Measurements from ENCODE around the gene GLTPD2.

The GLTPD2 gene

DNA sequence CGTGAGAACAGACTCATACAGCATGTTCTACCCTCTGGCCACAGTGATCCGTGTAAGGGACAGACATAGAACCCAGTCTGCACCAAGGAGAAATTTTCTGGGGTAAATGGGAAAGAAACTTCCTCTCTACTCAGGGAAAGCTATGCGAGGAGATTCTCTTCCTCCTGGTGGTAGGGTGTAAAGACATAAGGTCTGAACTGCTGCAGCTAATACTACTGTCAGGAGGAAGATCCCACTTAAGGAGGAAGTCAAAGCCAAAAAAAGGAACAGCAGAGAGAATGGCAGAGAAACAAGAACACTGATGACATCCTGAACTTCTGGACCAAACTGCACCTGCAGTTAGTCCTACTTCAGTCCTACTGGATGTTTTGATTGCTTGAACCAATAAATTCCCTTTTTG is 24.2 kb upstream of the GLTPD2 start:
- Histone ChIP-seq H3K79me2 (ENCODE audit: insufficient read depth, low read length) (no peaks in the 10 kb centered on the region), H3K9me2 (replicated peaks; ENCODE audit: insufficient read depth, low read length) (no peaks in the 10 kb centered on the region), H3F3A (ENCODE audit: insufficient read depth) (no peaks in the 10 kb centered on the region), H3K9ac (ENCODE audit: low read length) (no peak overlapping the region), H4K20me1 (ENCODE audit: low read depth, low read length) (no peaks in the 10 kb centered on the region), H3K4me3 (ENCODE audit: insufficient read depth, low read length, poor library complexity, severe bottlenecking) (no peak overlapping the region), H3K4me2 (ENCODE audit: low read depth, low read length, poor library complexity, severe bottlenecking) (no peak overlapping the region), H3K27ac (ENCODE audit: low read depth, low read length) (no peak overlapping the region), H3K9me3 (ENCODE audit: insufficient read depth, low read length) (no peaks in the 10 kb centered on the region), H2AFZ (ENCODE audit: low read depth, low read length, severe bottlenecking) (no peak overlapping the region), H3K27me3 (ENCODE audit: low read length) (no peaks in the 10 kb centered on the region), H3K36me3 (ENCODE audit: low read length) (no peaks in the 10 kb centered on the region)
- TF ChIP-seq EZH2phosphoT487 (conservative IDR thresholded peaks at IDR 0.05; ENCODE audit: low read length) = no peak
- TF ChIP-seq, protein P1, sequence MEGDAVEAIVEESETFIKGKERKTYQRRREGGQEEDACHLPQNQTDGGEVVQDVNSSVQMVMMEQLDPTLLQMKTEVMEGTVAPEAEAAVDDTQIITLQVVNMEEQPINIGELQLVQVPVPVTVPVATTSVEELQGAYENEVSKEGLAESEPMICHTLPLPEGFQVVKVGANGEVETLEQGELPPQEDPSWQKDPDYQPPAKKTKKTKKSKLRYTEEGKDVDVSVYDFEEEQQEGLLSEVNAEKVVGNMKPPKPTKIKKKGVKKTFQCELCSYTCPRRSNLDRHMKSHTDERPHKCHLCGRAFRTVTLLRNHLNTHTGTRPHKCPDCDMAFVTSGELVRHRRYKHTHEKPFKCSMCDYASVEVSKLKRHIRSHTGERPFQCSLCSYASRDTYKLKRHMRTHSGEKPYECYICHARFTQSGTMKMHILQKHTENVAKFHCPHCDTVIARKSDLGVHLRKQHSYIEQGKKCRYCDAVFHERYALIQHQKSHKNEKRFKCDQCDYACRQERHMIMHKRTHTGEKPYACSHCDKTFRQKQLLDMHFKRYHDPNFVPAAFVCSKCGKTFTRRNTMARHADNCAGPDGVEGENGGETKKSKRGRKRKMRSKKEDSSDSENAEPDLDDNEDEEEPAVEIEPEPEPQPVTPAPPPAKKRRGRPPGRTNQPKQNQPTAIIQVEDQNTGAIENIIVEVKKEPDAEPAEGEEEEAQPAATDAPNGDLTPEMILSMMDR (IDR thresholded peaks at IDR 0.05; ENCODE audit: insufficient read depth, low read length, poor library complexity, severe bottlenecking) = no peak

DNA sequence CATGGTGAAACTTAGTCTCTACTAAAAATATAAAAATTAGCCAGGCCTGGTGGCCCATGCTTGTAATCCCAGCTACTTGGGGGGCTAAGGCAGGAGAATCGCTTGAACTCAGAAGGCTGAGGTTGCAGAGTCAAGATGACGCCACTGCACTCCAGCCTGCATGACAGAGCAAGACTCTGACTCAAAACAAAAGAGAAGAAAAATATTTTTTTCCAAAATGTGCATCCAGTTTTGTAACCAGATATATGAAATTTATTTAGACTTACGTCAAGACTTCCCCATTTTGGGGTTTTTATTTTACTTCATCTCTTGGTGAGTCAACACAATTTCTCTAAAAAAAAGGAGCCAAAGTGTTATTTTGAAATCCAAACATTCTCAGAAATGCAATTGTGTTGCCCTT is 22.6 kb upstream of the GLTPD2 start:
- no peak overlapping the region for H3K4me2 ChIP-seq (ENCODE audit: low read depth, low read length, poor library complexity, severe bottlenecking)

GRCh38 chr17:4766723-4767122 is 22.0 kb upstream of the GLTPD2 start:
- TF ChIP-seq EZH2phosphoT487 (conservative IDR thresholded peaks at IDR 0.05; ENCODE audit: low read length) = no peak
- TF ChIP-seq, protein P1 (IDR thresholded peaks at IDR 0.05; ENCODE audit: insufficient read depth, low read length, poor library complexity, severe bottlenecking) = no peak
- Histone ChIP-seq H3K27ac (ENCODE audit: low read depth, low read length) (no peak overlapping the region), H3K9me2 (replicated peaks; ENCODE audit: insufficient read depth, low read length) (no peaks in the 10 kb centered on the region), H3K4me3 (ENCODE audit: insufficient read depth, low read length, poor library complexity, severe bottlenecking) (no peak overlapping the region), H3K4me2 (ENCODE audit: low read depth, low read length, poor library complexity, severe bottlenecking) (no peak overlapping the region), H3K9me3 (ENCODE audit: insufficient read depth, low read length) (no peaks in the 10 kb centered on the region), H4K20me1 (ENCODE audit: low read depth, low read length) (no peaks in the 10 kb centered on the region), H3K27me3 (ENCODE audit: low read length) (no peaks in the 10 kb centered on the region), H2AFZ (ENCODE audit: low read depth, low read length, severe bottlenecking) (no peak overlapping the region), H3K9ac (ENCODE audit: low read length) (no peak overlapping the region), H3K36me3 (ENCODE audit: low read length) (no peaks in the 10 kb centered on the region), H3K79me2 (ENCODE audit: insufficient read depth, low read length) (no peaks in the 10 kb centered on the region), H3F3A (ENCODE audit: insufficient read depth) (no peaks in the 10 kb centered on the region)

More for the DNA sequence above, 22.6 kb upstream of the GLTPD2 start:
- Histone ChIP-seq H3K4me3 (ENCODE audit: insufficient read depth, low read length, poor library complexity, severe bottlenecking) (no peak overlapping the region), H3K27ac (ENCODE audit: low read depth, low read length) (no peak overlapping the region), H3F3A (ENCODE audit: insufficient read depth) (no peaks in the 10 kb centered on the region), H2AFZ (ENCODE audit: low read depth, low read length, severe bottlenecking) (no peak overlapping the region), H3K36me3 (ENCODE audit: low read length) (no peaks in the 10 kb centered on the region), H3K9me2 (replicated peaks; ENCODE audit: insufficient read depth, low read length) (no peaks in the 10 kb centered on the region), H3K79me2 (ENCODE audit: insufficient read depth, low read length) (no peaks in the 10 kb centered on the region), H3K27me3 (ENCODE audit: low read length) (no peaks in the 10 kb centered on the region), H3K9me3 (ENCODE audit: insufficient read depth, low read length) (no peaks in the 10 kb centered on the region), H3K9ac (ENCODE audit: low read length) (no peak overlapping the region), H4K20me1 (ENCODE audit: low read depth, low read length) (no peaks in the 10 kb centered on the region)
- TF ChIP-seq EZH2phosphoT487 (conservative IDR thresholded peaks at IDR 0.05; ENCODE audit: low read length) = no peak
- TF ChIP-seq, protein P1 (IDR thresholded peaks at IDR 0.05; ENCODE audit: insufficient read depth, low read length, poor library complexity, severe bottlenecking) = no peak
